GM21786 (cell line): ENCODE results near the gene INPP4B.
A peak's percentile ranks its signal among the peaks of the same experiment; 100 is the strongest.

Source experiments
- ATAC-seq: cut with Tn5 transposase; IDR thresholded peaks from one replicate; pipeline ENCODE4 v1.9.1; 2021; ENCODE audit not compliant: unreplicated experiment

The INPP4B gene

GRCh38 chr4:142271832-142272231 lies 574.3 kb downstream of the INPP4B start:
- no peak for ATAC-seq

- no peak for ATAC-seq
These were observed 579.0 kb downstream of the INPP4B start for GRCh38 chr4:142267101-142267500.

GRCh38 chr4:142265946-142266345 lies 580.2 kb downstream of the INPP4B start:
- no peak for ATAC-seq

GRCh38 chr4:142265536-142265935 lies 580.6 kb downstream of the INPP4B start:
- ATAC-seq, result no peak

- no peak for ATAC-seq
These were observed 581.1 kb downstream of the INPP4B start for GRCh38 chr4:142264961-142265360.

GRCh38 chr4:142262956-142263355 lies 583.1 kb downstream of the INPP4B start:
- no peak for ATAC-seq

GRCh38 chr4:142248946-142249345 lies 597.2 kb downstream of the INPP4B start:
- ATAC-seq, result no peak

- ATAC-seq, result no peak
These were observed 602.8 kb downstream of the INPP4B start for GRCh38 chr4:142243255-142243654.

GRCh38 chr4:142242156-142242555 lies 603.9 kb downstream of the INPP4B start:
- ATAC-seq, result no peak

- ATAC-seq, result no peak
These were observed 607.5 kb downstream of the INPP4B start for GRCh38 chr4:142238589-142238988.

- ATAC-seq, result no peak
These were observed 609.8 kb downstream of the INPP4B start for GRCh38 chr4:142236268-142236667.

GRCh38 chr4:142231787-142232186 lies 614.3 kb downstream of the INPP4B start:
- no peak for ATAC-seq

- no peak for ATAC-seq
These were observed 615.1 kb downstream of the INPP4B start for GRCh38 chr4:142230991-142231390.

- no peak for ATAC-seq
These were observed 620.1 kb downstream of the INPP4B start for GRCh38 chr4:142226014-142226413.

GRCh38 chr4:142222127-142222526 lies 624.0 kb downstream of the INPP4B start:
- no peak for ATAC-seq

GRCh38 chr4:142218726-142219125 lies 627.4 kb downstream of the INPP4B start:
- ATAC-seq, result no peak

GRCh38 chr4:142211444-142211843 lies 634.7 kb downstream of the INPP4B start:
- no peak for ATAC-seq

- no peak for ATAC-seq
These were observed 642.6 kb downstream of the INPP4B start for GRCh38 chr4:142203505-142203904.

GRCh38 chr4:142202404-142203332 lies 643.4 kb downstream of the INPP4B start:
- ATAC-seq, result peak; percentile 91

GRCh38 chr4:142201041-142201440 lies 645.1 kb downstream of the INPP4B start:
- no peak for ATAC-seq

GRCh38 chr4:142194905-142195304 lies 651.2 kb downstream of the INPP4B start:
- ATAC-seq, result no peak

- ATAC-seq, result no peak
These were observed 654.2 kb downstream of the INPP4B start for GRCh38 chr4:142191901-142192300.

- no peak for ATAC-seq
These were observed 665.1 kb downstream of the INPP4B start for GRCh38 chr4:142181021-142181420.
